ENCODE results near the gene PPBP.

- TF ChIP-seq CTCF (IDR thresholded peaks at IDR 0.05) = no peak
- no peak for TF ChIP-seq POLR2A (IDR thresholded peaks at IDR 0.05)
- no peak for TF ChIP-seq POLR2AphosphoS5 (IDR thresholded peaks at IDR 0.05)
Measured at GRCh38 chr4:74012130-74012529, 24.1 kb upstream of the PPBP start.
